ENCODE data around the gene TAOK1.

- TF ChIP-seq CTCF (IDR thresholded peaks at IDR 0.05) (no peak), EZH2 (IDR thresholded peaks at IDR 0.05; ENCODE audit: borderline replicate concordance, insufficient read depth, low read depth, low read length, poor library complexity, severe bottlenecking) (no peak)
These were observed 192.1 kb downstream of the TAOK1 start for GRCh38 chr17:29582254-29582765.

Measured in B cell (primary cell).